ENCODE measurements around the gene FAT1. TPM values are rescaled to one million over a fixed set of nuclear protein-coding genes. Genes with fewer than 3 reads are reported as not detected.
"Not testable (repeated sequence)": the region's sequence is repeated elsewhere in the genome, so short reads cannot be mapped to it uniquely, and the experiment has no call there.

FAT1 gene
- polyA plus RNA-seq (ENCODE audit: insufficient read length), result 71.5 TPM

GRCh38 chr4:186723292-186724057, at the start of gene FAT1:
Gene FAT1, minus strand, starts transcription at chr4:186723856. Its CDS starts 14,029 bp downstream, at chr4:186709827.
- no peak for DNase-seq (ENCODE audit: low read depth)

- no peak for DNase-seq (ENCODE audit: low read depth)
Observed at GRCh38 chr4:186772936-186773487, 49.4 kb upstream of the FAT1 start.

- DNase-seq (ENCODE audit: low read depth), result no peak
Observed at GRCh38 chr4:186771624-186772023, 48.0 kb upstream of the FAT1 start.

GRCh38 chr4:186770481-186771175, 47.0 kb upstream of the FAT1 start:
- DNase-seq (ENCODE audit: low read depth), result no peak

- no peak for DNase-seq (ENCODE audit: low read depth)
Observed at GRCh38 chr4:186767794-186768193, 44.1 kb upstream of the FAT1 start.

- DNase-seq (ENCODE audit: low read depth), result no peak
Observed at GRCh38 chr4:186765673-186766546, 42.3 kb upstream of the FAT1 start.

- no peak for DNase-seq (ENCODE audit: low read depth)
Observed at GRCh38 chr4:186765138-186765537, 41.5 kb upstream of the FAT1 start.

- DNase-seq (ENCODE audit: low read depth), result no peak
Observed at GRCh38 chr4:186764457-186764856, 40.8 kb upstream of the FAT1 start.

- no peak for DNase-seq (ENCODE audit: low read depth)
Observed at GRCh38 chr4:186762865-186763264, 39.2 kb upstream of the FAT1 start.

GRCh38 chr4:186762361-186762760, 38.7 kb upstream of the FAT1 start:
- no peak for DNase-seq (ENCODE audit: low read depth)

- DNase-seq (ENCODE audit: low read depth), result not testable (repeated sequence)
Observed at GRCh38 chr4:186761956-186762355, 38.3 kb upstream of the FAT1 start.

- DNase-seq (ENCODE audit: low read depth), result no peak
Observed at GRCh38 chr4:186761393-186761792, 37.7 kb upstream of the FAT1 start.

- DNase-seq (ENCODE audit: low read depth), result no peak
Observed at GRCh38 chr4:186760576-186760975, 36.9 kb upstream of the FAT1 start.

- DNase-seq (ENCODE audit: low read depth), result no peak
Observed at GRCh38 chr4:186759990-186760389, 36.3 kb upstream of the FAT1 start.

GRCh38 chr4:186758929-186759682, 35.5 kb upstream of the FAT1 start:
- no peak for DNase-seq (ENCODE audit: low read depth)

- DNase-seq (ENCODE audit: low read depth), result no peak
Observed at GRCh38 chr4:186757696-186758355, 34.2 kb upstream of the FAT1 start.

GRCh38 chr4:186756550-186756949, 32.9 kb upstream of the FAT1 start:
- not testable (repeated sequence) for DNase-seq (ENCODE audit: low read depth)

GRCh38 chr4:186755550-186756519, 32.2 kb upstream of the FAT1 start:
- no peak for DNase-seq (ENCODE audit: low read depth)

GRCh38 chr4:186754976-186755375, 31.3 kb upstream of the FAT1 start:
- no peak for DNase-seq (ENCODE audit: low read depth)
